Heart left ventricle (tissue), 16 donors: Measurements from ENCODE around the gene HOXA3. TPM values are rescaled to one million over a fixed set of nuclear protein-coding genes. Genes with fewer than 3 reads are reported as not detected.

Experiments
- ATAC-seq, 4 donors: fragments of 200-7000 bp; cut with Tn5 transposase; one replicate each; pipeline ENCODE4 v1.9.1; 2020 to 2022; ENCODE audit warnings: moderate library complexity in 4 of 4, mild to moderate bottlenecking in 3 of 4, moderate number of reproducible peaks in 1 of 4
- DNase-seq, 5 donors: peaks; one replicate each; pipeline ENCODE4 v3.0.0-alpha.2; 2020
- H3K27ac ChIP-seq, 12 donors: fragments of 200-600 bp; sonication (generic) in 4 of 12; one replicate each; pipeline versions ENCODE4 v1.5.0 to v1.8.0; 2016 to 2022; ENCODE audit warnings: mild to moderate bottlenecking in 2 of 12
- H3K27me3 ChIP-seq, 9 donors: fragments of 200-600 bp; sonication (generic) in 2 of 9; one replicate each; pipeline versions ENCODE4 v1.5.1 to v1.8.0; 2016 to 2022; ENCODE audit warnings: mild to moderate bottlenecking in 3 of 9
- H3K36me3 ChIP-seq, 9 donors: fragments of 200-600 bp; sonication (generic) in 2 of 9; one replicate each; pipeline versions ENCODE4 v1.5.0 to v1.8.0; 2018 to 2022; ENCODE audit warnings: mild to moderate bottlenecking in 2 of 9
- H3K4me1 ChIP-seq, 12 donors: fragments of 200-600 bp; sonication (generic) in 4 of 12; one replicate each; pipeline versions ENCODE4 v1.5.0 to v1.8.0; 2016 to 2022; ENCODE audit warnings: mild to moderate bottlenecking in 3 of 12
- H3K4me3 ChIP-seq, 12 donors: fragments of 200-600 bp; sonication (generic) in 4 of 12; one replicate each; pipeline versions ENCODE4 v1.5.0 to v1.8.0; 2017 to 2022; ENCODE audit warnings: mild to moderate bottlenecking in 9 of 12, moderate library complexity in 4 of 12
- H3K9me3 ChIP-seq, 12 donors: fragments of 200-600 bp; sonication (generic) in 4 of 12; one replicate each; pipeline versions ENCODE4 v1.5.0 to v1.8.0; 2016 to 2022; ENCODE audit warnings: mild to moderate bottlenecking in 1 of 12
- POLR2A ChIP-seq, 2 donors: fragments of 450-650 bp; IDR thresholded peaks; one replicate each; pipeline ENCODE4 v1.6.1; 2017; ENCODE audit warnings: antibody characterized with exemption in 2 of 2, mild to moderate bottlenecking in 2 of 2, moderate library complexity in 2 of 2
- WGBS, 4 donors: extraction: QIAGEN DNeasy Blood & Tissue Kit in 2 of 4; methylation state at CpG; one replicate each; pipeline versions ENCODE4 v1.1.5 to v1.1.7; 2013 to 2018; 5-methylcytosine and 5-hydroxymethylcytosine counted together
- intact Hi-C, 10 donors: fragments of 100-400 bp; cut with DNase I; formaldehyde crosslinking; loops; one replicate each; pipeline versions ENCODE4 v1.11.1 to v1.14.2; 2022
- polyA plus RNA-seq, 2 donors: library from polyadenylated mRNA; stranded (reverse); fragments of 200-250 nt; gene quantifications; one replicate each; pipeline ENCODE4 v1.2.3, GENCODE V29; 2013
- total RNA-seq, 9 donors: library from RNA; depleted of rRNA in 2 of 9; stranded (reverse); fragments of >200 nt in 2 of 9; fragmentation: NEBNext Ultra II Directional in 3 of 9; extraction: Animal tissue kit (Norgen Biotek cat#: 25700) in 3 of 9; gene quantifications; one replicate each; pipeline versions ENCODE4 v1.1.0 to v1.2.4, GENCODE V29; 2016 to 2023
- TF ChIP-seq, protein P1 (sequence below), 12 donors: fragments of 200-600 bp; sonication (generic) in 4 of 12; IDR thresholded peaks; one replicate each; pipeline versions ENCODE4 v1.5.0 to v1.8.0; 2018 to 2022; ENCODE audit warnings: antibody characterized with exemption in 12 of 12, mild to moderate bottlenecking in 5 of 12
- donor health status: ischemic (EF 13 %, LVEDD 7.1; RV severe dilation, severe dysfunction).
- donor health status: healthy with polysubstance abuse.
- donor health status: DM: no; HTN: yes; CAD: no.
- donor health status: DM: no; HTN: no; CAD: no.
- donor health status: ischemic (EF 25% LVEDD 6.9; RV normal size, moderate dysfunction).
- donor health status: ischemic (EF 25% LVEDD 5.7; RV mildly dilated, moderate dysfunction).
- donor health status: healthy.
- donor health status: DM: yes; HTN: yes; CAD: no.
- donor health status: ischemic (EF 35%, LVEDD 5.7; RV mildly dilated, moderate dysfunction).
- donor health status: nonischemic (EF 11% LVEDD 7.7; RV severe dilation, severe dysfunction).
- donor health status: DM: yes; HTN: yes; CAD: no.
- donor health status: PGD.
- donor health status: ischemic (EF 29% LVEDD 5.4; RV normal size, mild dysfunction).
- donor health status: nonischemic (EF 23%, LVEDD 6.1; RV moderate dilation, normal function).

HOXA3 gene
- total and polyA plus RNA-seq, 11 donors: 0.07 to 3.1 (median 0.64) TPM; not detected in 2

- H3K27me3 ChIP-seq: peaks cover 85 to 100% (median 98%) of the 10 kb centered on the region in 9 donors
- H3K4me1 ChIP-seq: peaks cover 0 to 38% (median 15%) of the 10 kb centered on the region in 12 donors
- intact Hi-C loops: loop anchor here in 8 of 10 donors (10.0 kb wide), 5 partner anchors 591 to 901 kb away; no protein-coding TSS in a partner anchor
- TF ChIP-seq, protein P1, sequence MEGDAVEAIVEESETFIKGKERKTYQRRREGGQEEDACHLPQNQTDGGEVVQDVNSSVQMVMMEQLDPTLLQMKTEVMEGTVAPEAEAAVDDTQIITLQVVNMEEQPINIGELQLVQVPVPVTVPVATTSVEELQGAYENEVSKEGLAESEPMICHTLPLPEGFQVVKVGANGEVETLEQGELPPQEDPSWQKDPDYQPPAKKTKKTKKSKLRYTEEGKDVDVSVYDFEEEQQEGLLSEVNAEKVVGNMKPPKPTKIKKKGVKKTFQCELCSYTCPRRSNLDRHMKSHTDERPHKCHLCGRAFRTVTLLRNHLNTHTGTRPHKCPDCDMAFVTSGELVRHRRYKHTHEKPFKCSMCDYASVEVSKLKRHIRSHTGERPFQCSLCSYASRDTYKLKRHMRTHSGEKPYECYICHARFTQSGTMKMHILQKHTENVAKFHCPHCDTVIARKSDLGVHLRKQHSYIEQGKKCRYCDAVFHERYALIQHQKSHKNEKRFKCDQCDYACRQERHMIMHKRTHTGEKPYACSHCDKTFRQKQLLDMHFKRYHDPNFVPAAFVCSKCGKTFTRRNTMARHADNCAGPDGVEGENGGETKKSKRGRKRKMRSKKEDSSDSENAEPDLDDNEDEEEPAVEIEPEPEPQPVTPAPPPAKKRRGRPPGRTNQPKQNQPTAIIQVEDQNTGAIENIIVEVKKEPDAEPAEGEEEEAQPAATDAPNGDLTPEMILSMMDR (IDR thresholded peaks at IDR 0.05): no peak
- TF ChIP-seq POLR2A (IDR thresholded peaks at IDR 0.05): no peak
- 29 to 50% (median 40%) methylated on average over 2 of the region's 2 CpGs for WGBS, 4 donors
- no peaks in the 10 kb centered on the region for H3K9me3 ChIP-seq
- H3K36me3 ChIP-seq: no peaks in the 10 kb centered on the region
- ATAC-seq (no peak), DNase-seq (no peak)
- peak overlapping the region in 1 of 12 donors; percentile 4 for H3K4me3 ChIP-seq
- peak overlapping the region in 1 of 12 donors; percentile 91 for H3K27ac ChIP-seq
These were observed 41.6 kb upstream of the HOXA3 start for GRCh38 chr7:27194002-27194352.

DNA sequence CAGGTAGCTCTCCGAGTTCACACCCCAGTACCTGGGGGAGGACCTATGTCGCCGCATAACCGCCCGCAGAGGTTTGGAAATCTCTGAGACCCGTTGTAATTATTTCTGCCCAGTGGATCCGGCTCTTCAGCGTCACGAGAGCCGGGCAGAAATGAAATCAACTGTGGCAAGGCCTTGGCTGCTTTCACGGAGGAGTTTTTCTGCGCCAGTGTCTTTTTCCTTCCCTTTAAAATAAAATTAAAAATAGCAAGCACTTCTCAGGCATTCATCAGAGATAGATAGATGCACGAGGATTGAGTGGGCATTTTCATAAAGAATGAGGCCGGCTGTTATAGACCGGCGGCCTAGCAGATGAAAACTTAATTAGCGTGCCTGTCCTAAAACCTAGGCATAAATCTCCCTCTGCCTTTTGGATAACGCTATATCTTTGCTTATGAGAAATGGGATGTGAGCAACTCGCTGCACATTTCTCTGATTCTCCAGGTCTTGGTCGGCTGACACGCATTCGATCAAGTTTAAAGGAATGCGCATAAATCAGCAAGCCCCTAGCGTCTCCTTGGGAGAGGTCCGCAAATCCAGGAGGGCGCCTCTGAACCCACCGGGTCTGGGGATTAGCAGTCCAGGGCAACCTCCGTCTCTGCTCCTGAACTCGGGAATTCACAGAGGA, 41.1 kb upstream of the HOXA3 start:
- TF ChIP-seq, protein P1 (IDR thresholded peaks at IDR 0.05): no peak
- no peak for TF ChIP-seq POLR2A (IDR thresholded peaks at IDR 0.05)
- ATAC-seq (no peak), DNase-seq (no peak)
- H3K9me3 ChIP-seq: no peaks in the 10 kb centered on the region
- WGBS, 4 donors: 12 to 21% (median 18%) methylated on average over 29 of the region's 29 CpGs
- H3K4me3 ChIP-seq: peak overlapping the region in 8 of 12 donors; percentile 2 to 51 (median 30)
- H3K36me3 ChIP-seq: no peaks in the 10 kb centered on the region
- peak overlapping the region in 1 of 12 donors; percentile 91 for H3K27ac ChIP-seq
- H3K27me3 ChIP-seq: peaks cover 85 to 100% (median 98%) of the 10 kb centered on the region in 9 donors
- peaks cover 0 to 38% (median 17%) of the 10 kb centered on the region in 12 donors for H3K4me1 ChIP-seq
- intact Hi-C loops: loop anchor here in 8 of 10 donors (10.0 kb wide), 5 partner anchors 591 to 901 kb away; no protein-coding TSS in a partner anchor

- DNase-seq: no peak
- peak in 1 of 4 donors; percentile 34 for ATAC-seq
- 2 to 4% (median 4%) methylated on average over 23 to 78 of the region's 78 CpGs for WGBS, 4 donors
- peaks cover 4 to 39% (median 25%) of the 10 kb centered on the region in 12 donors for H3K4me1 ChIP-seq
- peak overlapping the region in 1 of 12 donors; percentile 91 for H3K27ac ChIP-seq
- no peak for TF ChIP-seq POLR2A (IDR thresholded peaks at IDR 0.05)
- TF ChIP-seq, protein P1 (IDR thresholded peaks at IDR 0.05): no peak
- peaks cover 85 to 100% (median 98%) of the 10 kb centered on the region in 9 donors for H3K27me3 ChIP-seq
- H3K4me3 ChIP-seq: peak overlapping the region; percentile 2 to 51 (median 28)
- intact Hi-C loops: loop anchor here in 8 of 10 donors (10.0 kb wide), 5 partner anchors 592 to 902 kb away; no protein-coding TSS in a partner anchor
- no peaks in the 10 kb centered on the region for H3K9me3 ChIP-seq
- H3K36me3 ChIP-seq: no peaks in the 10 kb centered on the region
These were observed 40.4 kb upstream of the HOXA3 start for GRCh38 chr7:27192546-27193334.
